Astrocyte (in vitro differentiated cells and primary cell): ENCODE data around the gene KCNAB1. TPM values are rescaled to one million over a fixed set of nuclear protein-coding genes. Genes with fewer than 3 reads are reported as not detected.

Source experiments
- DNase-seq: peaks from one replicate; pipeline ENCODE4 v3.0.0-alpha.2; 2010; ENCODE audit warnings: low read depth
- FAIRE-seq: peaks from 2 replicates; lab custom pipeline; 2011; peaks lifted over from hg19 to GRCh38; lab: Jason Lieb, UNC
- H2AFZ ChIP-seq: 2 replicates; pipeline ENCODE4 v1.6.0; 2012; ENCODE audit warnings: low read depth, low read length, inconsistent platforms
- H3K27ac ChIP-seq: 2 replicates; pipeline ENCODE4 v1.5.1; 2011; ENCODE audit warnings: low read depth, low read length, inconsistent platforms
- H3K27me3 ChIP-seq: 2 replicates; pipeline ENCODE4 v1.6.0; 2011; ENCODE audit warnings: low read length, inconsistent platforms; ENCODE audit not compliant: insufficient read depth
- H3K36me3 ChIP-seq: 2 replicates; pipeline ENCODE4 v1.5.1; 2011; ENCODE audit warnings: low read length, inconsistent platforms; ENCODE audit not compliant: insufficient read depth
- H3K4me1 ChIP-seq: 2 replicates; pipeline ENCODE4 v1.5.1; 2011; ENCODE audit warnings: low read length, inconsistent platforms; ENCODE audit not compliant: insufficient read depth
- H3K4me2 ChIP-seq: 2 replicates; pipeline ENCODE4 v1.6.0; 2012; ENCODE audit warnings: low read length, inconsistent platforms
- H3K4me3 ChIP-seq: 2 replicates; pipeline ENCODE4 v1.5.1; 2011; ENCODE audit warnings: low read depth, mild to moderate bottlenecking, low read length, inconsistent platforms; ENCODE audit not compliant: insufficient read depth
- H3K79me2 ChIP-seq: 2 replicates; pipeline ENCODE4 v1.6.0; 2012; ENCODE audit warnings: mild to moderate bottlenecking, low read length, inconsistent platforms; ENCODE audit not compliant: insufficient read depth
- H3K9ac ChIP-seq: 2 replicates; pipeline ENCODE4 v1.6.0; 2012; ENCODE audit warnings: mild to moderate bottlenecking, low read length, inconsistent platforms
- H3K9me3 ChIP-seq: 2 replicates; pipeline ENCODE4 v1.5.1; 2012; ENCODE audit warnings: low read depth, mild to moderate bottlenecking, low read length, inconsistent platforms; ENCODE audit not compliant: insufficient read depth
- H4K20me1 ChIP-seq: 2 replicates; pipeline ENCODE4 v1.6.0; 2012; ENCODE audit warnings: low read length, inconsistent platforms; ENCODE audit not compliant: insufficient read depth
- H3K27ac Mint-ChIP-seq: one replicate; pipeline ENCODE4 v1.8.0; 2021; ENCODE audit warnings: mild to moderate bottlenecking, mixed read lengths; ENCODE audit not compliant: unreplicated experiment
- H3K27me3 Mint-ChIP-seq: one replicate; pipeline ENCODE4 v1.8.0; 2021; ENCODE audit warnings: low read depth, mixed read lengths; ENCODE audit not compliant: unreplicated experiment
- H3K36me3 Mint-ChIP-seq: one replicate; pipeline ENCODE4 v1.8.0; 2021; ENCODE audit warnings: low read depth, mixed read lengths; ENCODE audit not compliant: unreplicated experiment
- H3K4me1 Mint-ChIP-seq: one replicate; pipeline ENCODE4 v1.8.0; 2021; ENCODE audit warnings: low read depth, mixed read lengths; ENCODE audit not compliant: unreplicated experiment
- H3K4me3 Mint-ChIP-seq: one replicate; pipeline ENCODE4 v1.8.0; 2021; ENCODE audit warnings: mild to moderate bottlenecking, moderate library complexity, mixed read lengths; ENCODE audit not compliant: unreplicated experiment
- H3K9me3 Mint-ChIP-seq: one replicate; pipeline ENCODE4 v1.8.0; 2021; ENCODE audit warnings: mild to moderate bottlenecking, mixed read lengths; ENCODE audit not compliant: unreplicated experiment
- EZH2 ChIP-seq: IDR thresholded peaks from 2 replicates; pipeline ENCODE4 v1.6.1; 2012; ENCODE audit warnings: mild to moderate bottlenecking, low read length, inconsistent platforms; ENCODE audit not compliant: insufficient read depth
- total RNA-seq: library from RNA; stranded (reverse); gene quantifications from 2 replicates; pipeline ENCODE4 v1.2.1, GENCODE V29; 2021
- TF ChIP-seq, protein P1 (sequence below): IDR thresholded peaks from 2 replicates; pipeline ENCODE4 v1.5.1; 2011; ENCODE audit warnings: low read depth, mild to moderate bottlenecking, inconsistent platforms, low read length, moderate library complexity; ENCODE audit not compliant: insufficient read depth

The KCNAB1 gene
- total RNA-seq, 1 donor from 2014 or later, result 0.30 TPM

DNA sequence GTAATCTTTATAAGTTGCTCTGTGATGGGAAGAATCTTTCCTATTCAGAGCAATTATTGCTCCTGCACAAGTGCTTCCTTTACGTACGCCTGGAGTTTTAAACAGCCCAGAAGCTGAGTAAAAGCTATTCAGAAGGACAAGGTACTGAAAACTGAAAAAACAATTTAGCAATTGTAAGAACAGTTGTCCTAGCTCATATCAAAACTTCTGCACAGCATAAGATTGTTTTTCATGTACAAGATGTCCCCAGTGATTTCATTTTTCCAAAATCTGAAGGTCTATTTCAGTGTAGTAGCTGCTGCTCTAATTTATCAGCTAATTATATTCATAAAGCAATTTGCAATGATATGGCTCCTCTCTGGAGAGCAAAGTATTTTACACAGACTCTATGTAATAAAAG lies 23.7 kb downstream of the KCNAB1 start:
- FAIRE-seq (no peak), DNase-seq (no peak)
- Histone ChIP-seq H3K4me3 (no peak overlapping the region), H3K36me3 (no peaks in the 10 kb centered on the region), H3K9ac (no peak overlapping the region), H4K20me1 (no peaks in the 10 kb centered on the region), H3K4me1 (no peaks in the 10 kb centered on the region), H3K79me2 (no peaks in the 10 kb centered on the region), H3K4me2 (no peak overlapping the region), H3K9me3 (no peaks in the 10 kb centered on the region), H2AFZ (no peak overlapping the region), H3K27ac (no peak overlapping the region), H3K27me3 (no peaks in the 10 kb centered on the region)
- TF ChIP-seq, protein P1, sequence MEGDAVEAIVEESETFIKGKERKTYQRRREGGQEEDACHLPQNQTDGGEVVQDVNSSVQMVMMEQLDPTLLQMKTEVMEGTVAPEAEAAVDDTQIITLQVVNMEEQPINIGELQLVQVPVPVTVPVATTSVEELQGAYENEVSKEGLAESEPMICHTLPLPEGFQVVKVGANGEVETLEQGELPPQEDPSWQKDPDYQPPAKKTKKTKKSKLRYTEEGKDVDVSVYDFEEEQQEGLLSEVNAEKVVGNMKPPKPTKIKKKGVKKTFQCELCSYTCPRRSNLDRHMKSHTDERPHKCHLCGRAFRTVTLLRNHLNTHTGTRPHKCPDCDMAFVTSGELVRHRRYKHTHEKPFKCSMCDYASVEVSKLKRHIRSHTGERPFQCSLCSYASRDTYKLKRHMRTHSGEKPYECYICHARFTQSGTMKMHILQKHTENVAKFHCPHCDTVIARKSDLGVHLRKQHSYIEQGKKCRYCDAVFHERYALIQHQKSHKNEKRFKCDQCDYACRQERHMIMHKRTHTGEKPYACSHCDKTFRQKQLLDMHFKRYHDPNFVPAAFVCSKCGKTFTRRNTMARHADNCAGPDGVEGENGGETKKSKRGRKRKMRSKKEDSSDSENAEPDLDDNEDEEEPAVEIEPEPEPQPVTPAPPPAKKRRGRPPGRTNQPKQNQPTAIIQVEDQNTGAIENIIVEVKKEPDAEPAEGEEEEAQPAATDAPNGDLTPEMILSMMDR, result no peak
- no peak for TF ChIP-seq EZH2
- Mint-ChIP-seq H3K9me3 (no peaks in the 10 kb centered on the region), H3K4me1 (no peaks in the 10 kb centered on the region), H3K36me3 (no peaks in the 10 kb centered on the region), H3K4me3 (no peak overlapping the region), H3K27ac (no peak overlapping the region), H3K27me3 (peaks cover 4% of the 10 kb centered on the region)

DNA sequence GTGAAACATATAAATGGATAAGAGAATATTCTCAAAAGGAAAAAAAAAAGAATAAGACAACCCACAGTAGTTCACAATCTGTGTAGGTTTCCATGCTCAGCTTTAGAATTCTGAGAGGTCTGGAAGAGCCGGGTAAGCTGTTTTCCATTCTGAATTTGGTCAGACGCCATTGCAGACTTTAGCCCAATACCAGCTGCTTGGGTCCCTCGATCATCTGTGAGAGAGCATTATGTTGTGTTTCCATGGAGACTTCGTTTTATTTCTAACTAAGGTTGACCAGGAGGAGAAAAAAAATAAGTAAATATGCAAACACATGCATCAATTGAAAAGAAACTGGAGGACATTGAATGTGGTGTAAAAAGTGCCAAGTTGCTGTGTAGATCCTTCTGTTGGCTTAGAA lies 25.5 kb downstream of the KCNAB1 start:
- no peaks in the 10 kb centered on the region for H3K9me3 Mint-ChIP-seq
- no peak overlapping the region for H3K27ac ChIP-seq
- H3K4me1 Mint-ChIP-seq, result no peaks in the 10 kb centered on the region
- H3K36me3 ChIP-seq, result no peaks in the 10 kb centered on the region
- no peaks in the 10 kb centered on the region for H3K9me3 ChIP-seq
- no peaks in the 10 kb centered on the region for H3K36me3 Mint-ChIP-seq
- no peaks in the 10 kb centered on the region for H3K4me1 ChIP-seq
- no peak overlapping the region for H3K4me3 ChIP-seq
- H3K4me3 Mint-ChIP-seq, result no peak overlapping the region
- TF ChIP-seq EZH2, result no peak
- TF ChIP-seq, protein P1, result no peak
- H3K79me2 ChIP-seq, result no peaks in the 10 kb centered on the region
- no peak for FAIRE-seq
- H3K27ac Mint-ChIP-seq, result no peak overlapping the region
- no peak for DNase-seq
- H3K27me3 Mint-ChIP-seq, result peaks cover 4% of the 10 kb centered on the region
- H3K9ac ChIP-seq, result no peak overlapping the region
- no peak overlapping the region for H3K4me2 ChIP-seq
- no peaks in the 10 kb centered on the region for H4K20me1 ChIP-seq
- no peak overlapping the region for H2AFZ ChIP-seq
- H3K27me3 ChIP-seq, result no peaks in the 10 kb centered on the region

DNA sequence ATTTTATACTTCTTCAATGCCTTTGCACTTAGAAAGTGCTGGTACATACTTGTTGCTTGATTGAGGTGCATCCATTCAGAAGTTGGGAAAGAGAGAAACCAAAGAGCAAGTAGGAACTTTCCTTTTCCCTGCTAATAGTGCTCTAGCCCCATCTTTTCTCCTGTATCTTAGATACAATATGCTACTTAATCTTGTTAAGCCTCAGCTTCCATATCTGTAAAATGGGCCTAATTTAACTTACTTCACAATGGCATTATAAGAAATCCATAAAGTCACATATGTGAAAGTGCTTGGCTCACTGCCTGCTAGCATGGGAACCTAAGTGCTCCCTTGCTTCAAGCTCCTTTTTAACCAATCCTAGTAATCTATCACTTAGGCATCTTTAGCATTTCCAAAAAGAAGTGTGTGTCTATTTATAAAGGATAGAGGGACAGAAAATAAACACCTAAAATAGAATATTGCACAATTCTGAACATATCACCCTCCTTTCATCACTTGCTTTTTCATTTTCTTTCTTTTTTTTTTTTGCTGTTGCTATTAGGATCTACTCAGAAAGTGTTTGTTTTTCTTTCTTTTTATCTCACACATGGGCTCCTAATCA lies 28.1 kb downstream of the KCNAB1 start:
- TF ChIP-seq, protein P1, result no peak
- TF ChIP-seq EZH2, result no peak
- H4K20me1 ChIP-seq, result no peaks in the 10 kb centered on the region
- FAIRE-seq (no peak), DNase-seq (peak; percentile 22)
- H3K27me3 ChIP-seq, result no peaks in the 10 kb centered on the region
- no peak overlapping the region for H2AFZ ChIP-seq
- H3K27me3 Mint-ChIP-seq, result peaks cover 4% of the 10 kb centered on the region
- peak overlapping the region; percentile 30 for H3K4me2 ChIP-seq
- H3K4me3 ChIP-seq, result no peak overlapping the region
- H3K4me3 Mint-ChIP-seq, result no peak overlapping the region
- H3K9me3 ChIP-seq, result no peaks in the 10 kb centered on the region
- H3K4me1 Mint-ChIP-seq, result no peaks in the 10 kb centered on the region
- no peak overlapping the region for H3K9ac ChIP-seq
- no peak overlapping the region for H3K27ac Mint-ChIP-seq
- no peak overlapping the region for H3K27ac ChIP-seq
- no peaks in the 10 kb centered on the region for H3K36me3 Mint-ChIP-seq
- peaks cover 3% of the 10 kb centered on the region for H3K4me1 ChIP-seq
- no peaks in the 10 kb centered on the region for H3K36me3 ChIP-seq
- H3K9me3 Mint-ChIP-seq, result no peaks in the 10 kb centered on the region
- H3K79me2 ChIP-seq, result no peaks in the 10 kb centered on the region
